HepG2 (cell line): ENCODE data around the gene SLC22A7. TPM values are rescaled to one million over a fixed set of nuclear protein-coding genes. Genes with fewer than 3 reads are reported as not detected.

Experiments used
- CEBPB ChIP-seq: IDR thresholded peaks from 2 replicates; pipeline ENCODE4 v1.6.1; 2011; ENCODE audit warnings: low read depth, low read length, improper control_type of control experiment, borderline replicate concordance
- CEBPG ChIP-seq: IDR thresholded peaks from 2 replicates; pipeline ENCODE4 v1.6.1; 2016
- ELF1 ChIP-seq: sonication (generic); formaldehyde crosslinking; IDR thresholded peaks from 2 replicates; pipeline ENCODE4 v1.4.0; 2020; ENCODE audit warnings: missing genetic modification reagents
- ELF4 ChIP-seq: sonication (generic); formaldehyde crosslinking; IDR thresholded peaks from 2 replicates; pipeline ENCODE4 v1.5.0; 2020; ENCODE audit warnings: missing genetic modification reagents, mild to moderate bottlenecking, moderate library complexity, borderline replicate concordance
- GZF1 ChIP-seq: sonication (generic); formaldehyde crosslinking; IDR thresholded peaks from 2 replicates; pipeline ENCODE4 v1.5.1; 2020; ENCODE audit warnings: mild to moderate bottlenecking, missing genetic modification reagents
- MEF2D ChIP-seq: sonication (generic); formaldehyde crosslinking; IDR thresholded peaks from 2 replicates; pipeline ENCODE4 v1.5.1; 2020; ENCODE audit warnings: mild to moderate bottlenecking, missing genetic modification reagents
- MEIS2 ChIP-seq: sonication (generic); formaldehyde crosslinking; IDR thresholded peaks from 2 replicates; pipeline ENCODE4 v1.9.0; 2021; ENCODE audit warnings: mild to moderate bottlenecking, missing genetic modification reagents
- MIER2 ChIP-seq: IDR thresholded peaks from 2 replicates; pipeline ENCODE4 v1.6.1; 2016; ENCODE audit warnings: missing biosample characterization, missing genetic modification reagents
- NFE2 ChIP-seq: sonication (generic); formaldehyde crosslinking; IDR thresholded peaks from 2 replicates; pipeline ENCODE4 v1.4.0; 2020; ENCODE audit warnings: missing genetic modification reagents
- RBAK ChIP-seq: sonication (generic); formaldehyde crosslinking; IDR thresholded peaks from 2 replicates; pipeline ENCODE4 v1.5.1; 2020; ENCODE audit warnings: mild to moderate bottlenecking, missing genetic modification reagents
- SIX1 ChIP-seq: sonication (generic); formaldehyde crosslinking; IDR thresholded peaks from 2 replicates; pipeline ENCODE4 v1.4.0; 2020; ENCODE audit warnings: missing genetic modification reagents, borderline replicate concordance
- SMC3 ChIP-seq: IDR thresholded peaks from 2 replicates; pipeline ENCODE4 v1.6.1; 2011; ENCODE audit warnings: low read length, improper control_type of control experiment
- STAT6 ChIP-seq: sonication (generic); formaldehyde crosslinking; IDR thresholded peaks from 2 replicates; pipeline ENCODE4 v1.4.0; 2020; ENCODE audit warnings: missing genetic modification reagents, mild to moderate bottlenecking, borderline replicate concordance
- TSC22D2 ChIP-seq: sonication (generic); formaldehyde crosslinking; IDR thresholded peaks from 2 replicates; pipeline ENCODE4 v1.5.1; 2020; ENCODE audit warnings: missing genetic modification reagents, mild to moderate bottlenecking, borderline replicate concordance
- XBP1 ChIP-seq: sonication (generic); formaldehyde crosslinking; IDR thresholded peaks from 2 replicates; pipeline ENCODE4 v1.5.0; 2020; ENCODE audit warnings: missing genetic modification reagents
- ZBTB14 ChIP-seq: sonication (generic); formaldehyde crosslinking; IDR thresholded peaks from 2 replicates; pipeline ENCODE4 v1.4.0; 2020; ENCODE audit warnings: missing genetic modification reagents
- ZBTB34 ChIP-seq: sonication (generic); formaldehyde crosslinking; IDR thresholded peaks from 2 replicates; pipeline ENCODE4 v1.8.0; 2022; ENCODE audit warnings: mild to moderate bottlenecking, missing genetic modification reagents
- ZEB1 ChIP-seq: IDR thresholded peaks from 2 replicates; pipeline ENCODE4 v1.6.1; 2012; ENCODE audit warnings: mild to moderate bottlenecking, low read depth, inconsistent platforms; ENCODE audit not compliant: insufficient replicate concordance
- ZNF280D ChIP-seq: sonication (generic); formaldehyde crosslinking; IDR thresholded peaks from 2 replicates; pipeline ENCODE4 v1.5.1; 2020; ENCODE audit warnings: mild to moderate bottlenecking, missing genetic modification reagents
- ZNF510 ChIP-seq: sonication (generic); formaldehyde crosslinking; IDR thresholded peaks from 2 replicates; pipeline ENCODE4 v1.4.0; 2020; ENCODE audit warnings: low read depth, mild to moderate bottlenecking, missing genetic modification reagents
- ZNF746 ChIP-seq: sonication (generic); formaldehyde crosslinking; IDR thresholded peaks from 2 replicates; pipeline ENCODE4 v1.8.0; 2022; ENCODE audit warnings: mild to moderate bottlenecking, missing genetic modification reagents
- ZNF878 ChIP-seq: sonication (generic); formaldehyde crosslinking; IDR thresholded peaks from 2 replicates; pipeline ENCODE4 v1.8.1; 2023; ENCODE audit warnings: mild to moderate bottlenecking, missing genetic modification reagents, moderate library complexity
- polyA plus RNA-seq, 8 experiments: library from polyadenylated mRNA; depleted of rRNA in 3 of 8; stranded (reverse) in 7 of 8; unstranded in 1 of 8; fragments of >200 nt; fragmentation: Illumina TruSeq in 4 of 8; extraction: Trizol in 4 of 8; gene quantifications; 2 replicates each; pipeline versions ENCODE4 v1.2.1 to v1.2.3, GENCODE V29; 2011 to 2016; ENCODE audit warnings: low read depth in 4 of 8, missing spikeins in 1 of 8, mixed read lengths in 1 of 8; ENCODE audit not compliant: insufficient read depth in 1 of 8
- total RNA-seq, 5 experiments: library from RNA; depleted of rRNA; stranded (reverse); fragments of >200 nt; fragmentation: Illumina TruSeq; extraction: Trizol; gene quantifications; 2 replicates each; pipeline ENCODE4 v1.2.3, GENCODE V29; 2016; ENCODE audit warnings: low read depth in 1 of 5

SLC22A7 gene
- total and polyA plus RNA-seq, 2 of the 13 experiments (the other 11 are each of a cell fraction or from before 2014, with no cell fraction given): 5.3 to 22.6 TPM

DNA sequence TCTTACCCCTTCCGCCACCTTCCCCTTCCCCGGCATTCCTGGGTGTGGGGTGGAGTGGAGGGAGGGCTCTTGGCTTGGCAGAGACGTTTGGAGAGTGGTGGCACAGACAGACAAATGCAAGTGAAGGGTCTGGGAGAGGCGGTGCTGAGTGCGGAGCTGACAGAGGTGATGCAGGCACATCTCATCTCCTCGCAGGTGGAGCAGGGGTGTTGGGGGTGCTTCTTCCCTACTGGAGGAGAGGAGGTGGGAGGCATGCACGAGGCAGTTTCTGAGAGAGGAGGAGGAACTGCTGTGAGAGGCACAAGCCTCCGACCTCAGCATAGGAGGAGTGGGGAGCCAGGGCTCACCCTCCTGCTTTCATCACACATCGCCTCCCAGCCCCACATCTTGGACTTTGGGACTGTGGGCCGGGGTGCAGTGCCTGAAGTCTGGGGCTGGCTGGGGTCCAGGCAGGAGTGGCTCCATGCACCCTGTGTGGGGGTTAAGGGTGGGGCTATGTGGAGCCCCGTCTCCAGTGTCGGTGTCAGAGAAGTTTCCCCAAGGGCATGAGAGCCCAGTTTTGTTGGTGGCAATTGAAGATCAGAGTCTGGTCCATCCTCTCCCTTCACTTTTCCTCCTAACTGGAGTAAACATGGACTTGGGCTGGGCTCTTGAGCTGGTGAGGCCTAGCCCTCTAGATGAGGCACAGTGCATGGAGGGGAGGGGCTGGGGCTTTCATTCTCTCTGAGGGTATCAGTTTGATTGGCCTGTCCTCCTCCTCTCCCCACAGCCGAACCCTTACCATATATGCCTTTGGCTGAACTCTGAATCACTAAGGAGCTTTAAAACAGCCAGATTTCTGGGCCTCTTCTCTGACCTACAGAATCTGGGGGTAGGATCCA, 20.2 kb upstream of the SLC22A7 start (continued):
- peak; percentile 31; the same call in 1 of the 2 replicates for TF ChIP-seq CEBPB
- no peak; the same call in 1 of the 2 replicates for TF ChIP-seq MEIS2 (CRISPR knock-in tag)
- peak; percentile 96 for TF ChIP-seq RBAK
- TF ChIP-seq ZEB1: no peak
- no peak for TF ChIP-seq NFE2 (CRISPR knock-in tag)
- peak; percentile 32; the same call in 1 of the 2 replicates for TF ChIP-seq CEBPG (CRISPR knock-in tag)
- peak; percentile 37; the same call in 1 of the 2 replicates for TF ChIP-seq ZBTB34
- TF ChIP-seq ELF1: peak; percentile 8; the same call in 1 of the 2 replicates
- peak; percentile 91 for TF ChIP-seq ZNF746
- no peak for TF ChIP-seq SMC3
- TF ChIP-seq STAT6: no peak
- no peak for TF ChIP-seq TSC22D2 (CRISPR knock-in tag)
- no peak for TF ChIP-seq ZBTB14 (CRISPR knock-in tag)
- no peak for TF ChIP-seq XBP1 (CRISPR knock-in tag)
- no peak for TF ChIP-seq ZNF510
- 0 out of 2 replicates have a peak, but pooled peaks have one; percentile 56 for TF ChIP-seq ZNF280D (CRISPR knock-in tag)
- no peak for TF ChIP-seq ELF4 (CRISPR knock-in tag)
- TF ChIP-seq SIX1: no peak
- TF ChIP-seq ZNF878 (CRISPR knock-in tag): no peak; the same call in 1 of the 2 replicates
- 0 out of 2 replicates have a peak, but pooled peaks have one; percentile 16 for TF ChIP-seq GZF1
- no peak for TF ChIP-seq MEF2D (CRISPR knock-in tag)
- TF ChIP-seq MIER2: no peak
